GM23338 (cell line): ENCODE results near the gene GRIN2C. TPM values are rescaled to one million over a fixed set of nuclear protein-coding genes. Genes with fewer than 3 reads are reported as not detected.

ENCODE experiments used
- ATAC-seq: fragments of 200-7000 bp; cut with Tn5 transposase; 3 replicates; pipeline ENCODE4 v1.9.1; 2020
- DNase-seq: peaks from one replicate; pipeline ENCODE4 v3.0.0-alpha.2; 2015; ENCODE audit warnings: low spot score
- H2AFZ ChIP-seq: fragments of 200-600 bp; sonication (generic); 2 replicates; pipeline ENCODE4 v1.8.0; 2016; ENCODE audit warnings: antibody characterized with exemption, mild to moderate bottlenecking, moderate library complexity
- H3F3A ChIP-seq: fragments of 200-600 bp; sonication (generic); replicated peaks from 2 replicates; pipeline ENCODE4 v1.8.0; 2017; ENCODE audit warnings: antibody characterized with exemption, mixed run types, low read depth
- H3K27ac ChIP-seq: fragments of 200-600 bp; sonication (generic); 2 replicates; pipeline ENCODE4 v1.6.1; 2016; ENCODE audit warnings: low read depth
- H3K27me3 ChIP-seq: fragments of 200-600 bp; sonication (generic); 2 replicates; pipeline ENCODE4 v1.8.0; 2016; ENCODE audit warnings: mild to moderate bottlenecking, mixed run types, moderate library complexity; ENCODE audit not compliant: insufficient read depth
- H3K36me3 ChIP-seq: fragments of 200-600 bp; sonication (generic); 2 replicates; pipeline ENCODE4 v1.8.0; 2016; ENCODE audit warnings: mild to moderate bottlenecking; ENCODE audit not compliant: insufficient read depth
- H3K4me1 ChIP-seq: fragments of 200-600 bp; sonication (generic); 2 replicates; pipeline ENCODE4 v1.8.0; 2016; ENCODE audit warnings: mild to moderate bottlenecking, moderate library complexity; ENCODE audit not compliant: insufficient read depth
- H3K4me2 ChIP-seq: fragments of 200-600 bp; sonication (generic); 2 replicates; pipeline ENCODE4 v1.7.1; 2017; ENCODE audit warnings: mixed run types
- H3K4me3 ChIP-seq: fragments of 200-600 bp; sonication (generic); 2 replicates; pipeline ENCODE4 v1.6.1; 2016; ENCODE audit warnings: mixed run types
- H3K79me2 ChIP-seq: fragments of 200-600 bp; sonication (generic); replicated peaks from 2 replicates; pipeline ENCODE4 v1.8.0; 2017; ENCODE audit warnings: mild to moderate bottlenecking; ENCODE audit not compliant: insufficient read depth
- H3K9me2 ChIP-seq: fragments of 200-600 bp; sonication (generic); 2 replicates; pipeline ENCODE4 v1.8.0; 2017; ENCODE audit not compliant: insufficient read depth
- H4K20me1 ChIP-seq: fragments of 200-600 bp; sonication (generic); replicated peaks from 2 replicates; pipeline ENCODE4 v1.8.0; 2017; ENCODE audit warnings: mild to moderate bottlenecking; ENCODE audit not compliant: insufficient read depth
- H3K27ac Mint-ChIP-seq: 2 replicates; pipeline ENCODE4 v1.8.0; 2020; ENCODE audit warnings: inconsistent platforms, mild to moderate bottlenecking, moderate library complexity, mixed read lengths
- H3K27me3 Mint-ChIP-seq: 3 replicates; pipeline ENCODE4 v1.8.0; 2022; ENCODE audit warnings: low read depth, mild to moderate bottlenecking, moderate library complexity, mixed read lengths, inconsistent platforms; ENCODE audit not compliant: insufficient read depth, poor library complexity
- H3K36me3 Mint-ChIP-seq: 3 replicates; pipeline ENCODE4 v1.8.0; 2021; ENCODE audit warnings: low read depth, mild to moderate bottlenecking, inconsistent platforms, moderate library complexity, mixed read lengths
- H3K4me1 Mint-ChIP-seq: 3 replicates; pipeline ENCODE4 v1.8.0; 2020; ENCODE audit warnings: mild to moderate bottlenecking, inconsistent platforms, mixed read lengths
- H3K4me3 Mint-ChIP-seq: 3 replicates; pipeline ENCODE4 v1.8.0; 2021; ENCODE audit warnings: moderate library complexity, mild to moderate bottlenecking, inconsistent platforms, mixed read lengths
- H3K9me3 Mint-ChIP-seq: 3 replicates; pipeline ENCODE4 v1.8.0; 2020; ENCODE audit warnings: moderate library complexity, mild to moderate bottlenecking, inconsistent platforms, mixed read lengths
- CREB1 ChIP-seq: fragments of 250-450 bp; sonication (Bioruptor Pico); IDR thresholded peaks from 2 replicates; pipeline ENCODE4 v1.5.0; 2020; ENCODE audit warnings: low read depth, mild to moderate bottlenecking, moderate library complexity
- EZH2 ChIP-seq: fragments of 200-600 bp; sonication (generic); IDR thresholded peaks from one replicate; pipeline ENCODE4 v1.8.0; 2017; ENCODE audit warnings: antibody characterized with exemption, mild to moderate bottlenecking, low read depth; ENCODE audit not compliant: unreplicated experiment
- EZH2phosphoT487 ChIP-seq: fragments of 200-600 bp; sonication (generic); IDR thresholded peaks from one replicate; pipeline ENCODE4 v1.8.1; 2018; ENCODE audit warnings: antibody characterized with exemption; ENCODE audit not compliant: unreplicated experiment
- JUNB ChIP-seq: IDR thresholded peaks from one replicate; pipeline ENCODE4 v1.6.1; 2016; ENCODE audit warnings: antibody characterized with exemption; ENCODE audit not compliant: unreplicated experiment
- NANOG ChIP-seq: IDR thresholded peaks from 2 replicates; pipeline ENCODE4 v1.6.1; 2016; ENCODE audit warnings: antibody characterized with exemption, borderline replicate concordance
- POLR2AphosphoS5 ChIP-seq: IDR thresholded peaks from 2 replicates; pipeline ENCODE4 v1.6.1; 2016; ENCODE audit warnings: antibody characterized with exemption, low read depth
- STAT1 ChIP-seq: IDR thresholded peaks from one replicate; pipeline ENCODE4 v1.6.1; 2016; ENCODE audit warnings: antibody characterized with exemption; ENCODE audit not compliant: unreplicated experiment
- ZNF114 ChIP-seq: fragments of 250-450 bp; sonication (Bioruptor Pico); IDR thresholded peaks from 2 replicates; pipeline ENCODE4 v1.5.0; 2020; ENCODE audit warnings: mild to moderate bottlenecking, moderate library complexity
- ZNF331 ChIP-seq: fragments of 250-450 bp; sonication (Bioruptor Pico); IDR thresholded peaks from 2 replicates; pipeline ENCODE4 v1.5.0; 2020; ENCODE audit warnings: low read depth, mild to moderate bottlenecking, moderate library complexity
- polyA plus RNA-seq: library from polyadenylated mRNA; unstranded; fragments of >200 nt; fragmentation: Nextera tagmentation; extraction: Ambion mirVana; gene quantifications from 2 replicates; pipeline ENCODE4 v1.2.1, GENCODE V29; 2016
- total RNA-seq: library from RNA; depleted of rRNA; stranded (reverse); fragments of >200 nt; shearing (Covaris generic); gene quantifications from 2 replicates; pipeline ENCODE4 v1.2.3, GENCODE V29; 2014
- TF ChIP-seq, protein P1 (sequence below), 2 experiments: fragments of 200-600 bp in 1 of 2; sonication (generic) in 1 of 2; conservative IDR thresholded peaks; 2 replicates each; pipeline versions ENCODE4 v1.5.1 to v1.6.1; 2016 to 2017; ENCODE audit warnings: antibody characterized with exemption in 2 of 2, low read depth in 2 of 2, mild to moderate bottlenecking in 2 of 2, moderate library complexity in 1 of 2
- TF ChIP-seq, protein P2 (sequence below): fragments of 250-450 bp; sonication (Bioruptor Pico); IDR thresholded peaks from 2 replicates; pipeline ENCODE4 v1.5.0; 2020; ENCODE audit warnings: mild to moderate bottlenecking, moderate library complexity
- TF ChIP-seq, protein P3 (sequence below): IDR thresholded peaks from 2 replicates; pipeline ENCODE4 v1.6.1; 2016; ENCODE audit warnings: antibody characterized with exemption

Gene GRIN2C
- total and polyA plus RNA-seq, 2 experiments from 2014 or later, result 0.10 to 0.19 TPM

DNA sequence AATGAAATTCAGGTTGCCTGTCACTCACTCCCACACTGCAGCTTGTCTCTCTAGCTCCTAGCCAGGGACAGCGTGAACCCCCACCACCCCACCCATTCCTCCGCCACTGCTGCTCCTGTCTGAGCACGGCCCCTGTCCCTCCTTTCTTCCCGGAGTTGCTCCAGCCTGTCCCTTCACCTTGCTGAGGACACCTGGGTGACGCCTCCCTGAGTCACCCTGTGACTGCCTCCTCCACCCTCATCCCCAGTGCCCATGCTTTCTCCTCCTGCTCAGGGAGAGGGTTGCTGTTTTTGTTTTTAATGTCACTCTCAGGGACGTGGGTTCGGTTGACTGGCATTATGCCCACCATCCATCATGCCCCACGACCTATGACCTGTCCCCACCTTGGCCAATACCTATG is 57.8 kb downstream of the GRIN2C start:
- Histone ChIP-seq H3K4me1 (no peaks in the 10 kb centered on the region), H3K4me2 (no peak overlapping the region), H3K27me3 (no peaks in the 10 kb centered on the region), H3F3A (no peaks in the 10 kb centered on the region), H3K4me3 (no peak overlapping the region), H3K36me3 (no peaks in the 10 kb centered on the region), H3K9me2 (no peaks in the 10 kb centered on the region), H3K79me2 (no peaks in the 10 kb centered on the region), H2AFZ (no peak overlapping the region), H3K27ac (no peak overlapping the region), H4K20me1 (peaks cover 12% of the 10 kb centered on the region)
- no peak for TF ChIP-seq ZNF114 (CRISPR knock-in tag)
- TF ChIP-seq JUNB, result no peak
- TF ChIP-seq, protein P1, sequence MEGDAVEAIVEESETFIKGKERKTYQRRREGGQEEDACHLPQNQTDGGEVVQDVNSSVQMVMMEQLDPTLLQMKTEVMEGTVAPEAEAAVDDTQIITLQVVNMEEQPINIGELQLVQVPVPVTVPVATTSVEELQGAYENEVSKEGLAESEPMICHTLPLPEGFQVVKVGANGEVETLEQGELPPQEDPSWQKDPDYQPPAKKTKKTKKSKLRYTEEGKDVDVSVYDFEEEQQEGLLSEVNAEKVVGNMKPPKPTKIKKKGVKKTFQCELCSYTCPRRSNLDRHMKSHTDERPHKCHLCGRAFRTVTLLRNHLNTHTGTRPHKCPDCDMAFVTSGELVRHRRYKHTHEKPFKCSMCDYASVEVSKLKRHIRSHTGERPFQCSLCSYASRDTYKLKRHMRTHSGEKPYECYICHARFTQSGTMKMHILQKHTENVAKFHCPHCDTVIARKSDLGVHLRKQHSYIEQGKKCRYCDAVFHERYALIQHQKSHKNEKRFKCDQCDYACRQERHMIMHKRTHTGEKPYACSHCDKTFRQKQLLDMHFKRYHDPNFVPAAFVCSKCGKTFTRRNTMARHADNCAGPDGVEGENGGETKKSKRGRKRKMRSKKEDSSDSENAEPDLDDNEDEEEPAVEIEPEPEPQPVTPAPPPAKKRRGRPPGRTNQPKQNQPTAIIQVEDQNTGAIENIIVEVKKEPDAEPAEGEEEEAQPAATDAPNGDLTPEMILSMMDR (conservative IDR thresholded peaks at IDR 0.05; ENCODE audit: low read depth in 2 of 2), result no peak
- TF ChIP-seq ZNF331, result no peak
- TF ChIP-seq, protein P2, sequence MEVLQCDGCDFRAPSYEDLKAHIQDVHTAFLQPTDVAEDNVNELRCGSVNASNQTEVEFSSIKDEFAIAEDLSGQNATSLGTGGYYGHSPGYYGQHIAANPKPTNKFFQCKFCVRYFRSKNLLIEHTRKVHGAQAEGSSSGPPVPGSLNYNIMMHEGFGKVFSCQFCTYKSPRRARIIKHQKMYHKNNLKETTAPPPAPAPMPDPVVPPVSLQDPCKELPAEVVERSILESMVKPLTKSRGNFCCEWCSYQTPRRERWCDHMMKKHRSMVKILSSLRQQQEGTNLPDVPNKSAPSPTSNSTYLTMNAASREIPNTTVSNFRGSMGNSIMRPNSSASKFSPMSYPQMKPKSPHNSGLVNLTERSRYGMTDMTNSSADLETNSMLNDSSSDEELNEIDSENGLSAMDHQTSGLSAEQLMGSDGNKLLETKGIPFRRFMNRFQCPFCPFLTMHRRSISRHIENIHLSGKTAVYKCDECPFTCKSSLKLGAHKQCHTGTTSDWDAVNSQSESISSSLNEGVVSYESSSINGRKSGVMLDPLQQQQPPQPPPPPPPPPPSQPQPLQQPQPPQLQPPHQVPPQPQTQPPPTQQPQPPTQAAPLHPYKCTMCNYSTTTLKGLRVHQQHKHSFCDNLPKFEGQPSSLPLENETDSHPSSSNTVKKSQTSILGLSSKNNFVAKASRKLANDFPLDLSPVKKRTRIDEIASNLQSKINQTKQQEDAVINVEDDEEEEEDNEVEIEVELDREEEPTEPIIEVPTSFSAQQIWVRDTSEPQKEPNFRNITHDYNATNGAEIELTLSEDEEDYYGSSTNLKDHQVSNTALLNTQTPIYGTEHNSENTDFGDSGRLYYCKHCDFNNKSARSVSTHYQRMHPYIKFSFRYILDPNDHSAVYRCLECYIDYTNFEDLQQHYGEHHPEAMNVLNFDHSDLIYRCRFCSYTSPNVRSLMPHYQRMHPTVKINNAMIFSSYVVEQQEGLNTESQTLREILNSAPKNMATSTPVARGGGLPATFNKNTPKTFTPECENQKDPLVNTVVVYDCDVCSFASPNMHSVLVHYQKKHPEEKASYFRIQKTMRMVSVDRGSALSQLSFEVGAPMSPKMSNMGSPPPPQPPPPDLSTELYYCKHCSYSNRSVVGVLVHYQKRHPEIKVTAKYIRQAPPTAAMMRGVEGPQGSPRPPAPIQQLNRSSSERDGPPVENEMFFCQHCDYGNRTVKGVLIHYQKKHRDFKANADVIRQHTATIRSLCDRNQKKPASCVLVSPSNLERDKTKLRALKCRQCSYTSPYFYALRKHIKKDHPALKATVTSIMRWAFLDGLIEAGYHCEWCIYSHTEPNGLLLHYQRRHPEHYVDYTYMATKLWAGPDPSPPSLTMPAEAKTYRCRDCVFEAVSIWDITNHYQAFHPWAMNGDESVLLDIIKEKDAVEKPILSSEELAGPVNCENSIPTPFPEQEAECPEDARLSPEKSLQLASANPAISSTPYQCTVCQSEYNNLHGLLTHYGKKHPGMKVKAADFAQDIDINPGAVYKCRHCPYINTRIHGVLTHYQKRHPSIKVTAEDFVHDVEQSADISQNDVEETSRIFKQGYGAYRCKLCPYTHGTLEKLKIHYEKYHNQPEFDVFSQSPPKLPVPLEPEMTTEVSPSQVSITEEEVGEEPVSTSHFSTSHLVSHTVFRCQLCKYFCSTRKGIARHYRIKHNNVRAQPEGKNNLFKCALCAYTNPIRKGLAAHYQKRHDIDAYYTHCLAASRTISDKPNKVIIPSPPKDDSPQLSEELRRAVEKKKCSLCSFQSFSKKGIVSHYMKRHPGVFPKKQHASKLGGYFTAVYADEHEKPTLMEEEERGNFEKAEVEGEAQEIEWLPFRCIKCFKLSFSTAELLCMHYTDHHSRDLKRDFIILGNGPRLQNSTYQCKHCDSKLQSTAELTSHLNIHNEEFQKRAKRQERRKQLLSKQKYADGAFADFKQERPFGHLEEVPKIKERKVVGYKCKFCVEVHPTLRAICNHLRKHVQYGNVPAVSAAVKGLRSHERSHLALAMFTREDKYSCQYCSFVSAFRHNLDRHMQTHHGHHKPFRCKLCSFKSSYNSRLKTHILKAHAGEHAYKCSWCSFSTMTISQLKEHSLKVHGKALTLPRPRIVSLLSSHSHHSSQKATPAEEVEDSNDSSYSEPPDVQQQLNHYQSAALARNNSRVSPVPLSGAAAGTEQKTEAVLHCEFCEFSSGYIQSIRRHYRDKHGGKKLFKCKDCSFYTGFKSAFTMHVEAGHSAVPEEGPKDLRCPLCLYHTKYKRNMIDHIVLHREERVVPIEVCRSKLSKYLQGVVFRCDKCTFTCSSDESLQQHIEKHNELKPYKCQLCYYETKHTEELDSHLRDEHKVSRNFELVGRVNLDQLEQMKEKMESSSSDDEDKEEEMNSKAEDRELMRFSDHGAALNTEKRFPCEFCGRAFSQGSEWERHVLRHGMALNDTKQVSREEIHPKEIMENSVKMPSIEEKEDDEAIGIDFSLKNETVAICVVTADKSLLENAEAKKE, result no peak
- TF ChIP-seq NANOG, result no peak
- no peak for TF ChIP-seq CREB1 (CRISPR knock-in tag)
- TF ChIP-seq POLR2AphosphoS5, result no peak
- TF ChIP-seq, protein P3, sequence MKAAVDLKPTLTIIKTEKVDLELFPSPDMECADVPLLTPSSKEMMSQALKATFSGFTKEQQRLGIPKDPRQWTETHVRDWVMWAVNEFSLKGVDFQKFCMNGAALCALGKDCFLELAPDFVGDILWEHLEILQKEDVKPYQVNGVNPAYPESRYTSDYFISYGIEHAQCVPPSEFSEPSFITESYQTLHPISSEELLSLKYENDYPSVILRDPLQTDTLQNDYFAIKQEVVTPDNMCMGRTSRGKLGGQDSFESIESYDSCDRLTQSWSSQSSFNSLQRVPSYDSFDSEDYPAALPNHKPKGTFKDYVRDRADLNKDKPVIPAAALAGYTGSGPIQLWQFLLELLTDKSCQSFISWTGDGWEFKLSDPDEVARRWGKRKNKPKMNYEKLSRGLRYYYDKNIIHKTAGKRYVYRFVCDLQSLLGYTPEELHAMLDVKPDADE, result no peak
- no peak for TF ChIP-seq STAT1
- TF ChIP-seq EZH2, result no peak
- no peak for TF ChIP-seq EZH2phosphoT487
- Mint-ChIP-seq H3K36me3 (peaks cover 26% of the 10 kb centered on the region), H3K4me1 (no peaks in the 10 kb centered on the region), H3K27ac (no peak overlapping the region), H3K27me3 (peaks cover 10% of the 10 kb centered on the region), H3K9me3 (no peaks in the 10 kb centered on the region), H3K4me3 (no peak overlapping the region)
- DNase-seq, result no peak
- ATAC-seq, result no peak
